ENCODE results near the gene RAB37. TPM values are rescaled to one million over a fixed set of nuclear protein-coding genes. Genes with fewer than 3 reads are reported as not detected.
A peak's percentile ranks its signal among the peaks of the same experiment; 100 is the strongest.

The RAB37 gene
- total and polyA plus RNA-seq, 9 of the 15 experiments (the other 6 are each of a cell fraction or from before 2014, with no cell fraction given), result 0.03 to 0.27 (median 0.11) TPM; not detected in 4

- intact Hi-C loops (cut with micrococcal nuclease) (loop anchor here (1.0 kb wide), 1 partner anchor 23 kb away; no protein-coding TSS in a partner anchor), in situ Hi-C loops (cut with MboI) (no loop called here)
- Histone ChIP-seq H3K4me3 (no peak overlapping the region), H3K27me3 (ENCODE audit: control insufficient read depth in 2 of 2, insufficient read depth in 2 of 2, low read length in 2 of 2) (no peaks in the 10 kb centered on the region), H3K9ac (ENCODE audit: insufficient read depth in 1 of 2, low read depth in 2 of 2, low read length in 2 of 2) (0 out of 4 replicates have a peak overlapping the region, but pooled peaks of 1 of the 2 experiments have one; percentile 17), H3K9me3 (replicated peaks; ENCODE audit: control insufficient read depth, insufficient read depth, low read depth, low read length) (no peaks in the 10 kb centered on the region), H3K4me1 (replicated peaks in 1 of 2; ENCODE audit: control insufficient read depth in 2 of 2, insufficient read depth in 2 of 2, low read length in 2 of 2) (peaks cover 0 to 12% of the 10 kb centered on the region in 2 experiments; a peak in 1 of 5 replicates), H3K36me3 (ENCODE audit: control insufficient read depth, insufficient read depth, low read length) (peaks cover 71% of the 10 kb centered on the region), H3K4me2 (ENCODE audit: insufficient read depth, low read length) (no peak overlapping the region), H4K20me1 (replicated peaks; ENCODE audit: control insufficient read depth, insufficient read depth, low read length) (peaks cover 17% of the 10 kb centered on the region), H3K9me1 (ENCODE audit: control insufficient read depth, insufficient read depth, low read length) (no peaks in the 10 kb centered on the region), H2AFZ (ENCODE audit: low read depth, low read length) (no peak overlapping the region), H3K79me2 (ENCODE audit: control insufficient read depth, insufficient read depth, low read length) (peaks cover 9% of the 10 kb centered on the region), H3K27ac (ENCODE audit: extremely low read depth, low read depth, low read length) (no peak overlapping the region)
- WGBS (ENCODE audit: insufficient coverage, low coverage, missing lambda C conversion rate), result 69% methylated on average over 5 of the region's 5 CpGs
- BruUV-seq (replicated peaks), result no TSS peak
- 0 out of 2 replicates have a peak, but pooled peaks have one; percentile 10 for TF ChIP-seq NFIC (IDR thresholded peaks at IDR 0.05)
- TF ChIP-seq E2F8 (IDR thresholded peaks at IDR 0.05; ENCODE audit: low read depth, partially characterized antibody), result peak; percentile 12
- TF ChIP-seq POLR2AphosphoS2 (IDR thresholded peaks at IDR 0.05; ENCODE audit: low read length), result 0 out of 2 replicates have a peak, but pooled peaks have one; percentile 2
- TF ChIP-seq PREB (CRISPR knock-in tag; IDR thresholded peaks at IDR 0.05), result no peak
- peak; percentile 25; the same call in 1 of the 2 replicates for TF ChIP-seq RBFOX2 (IDR thresholded peaks at IDR 0.05; ENCODE audit: low read depth, low read length)
- TF ChIP-seq POLR2A (conservative IDR thresholded peaks at IDR 0.05), result peak; percentile 61
- TF ChIP-seq ZNF668 (CRISPR knock-in tag; IDR thresholded peaks at IDR 0.05), result no peak
- TF ChIP-seq NCOA1 (IDR thresholded peaks at IDR 0.05; ENCODE audit: low read depth), result no peak
- TF ChIP-seq CEBPG (CRISPR knock-in tag; IDR thresholded peaks at IDR 0.05), result no peak
- TF ChIP-seq CEBPG (tag; conservative IDR thresholded peaks at IDR 0.05 in 1 of 2, IDR thresholded peaks at IDR 0.05 in 1 of 2), result no peak
- TF ChIP-seq HNRNPUL1 (IDR thresholded peaks at IDR 0.05; ENCODE audit: low read length), result no peak
- POLR2A ChIA-PET, result interaction anchor here (0.6 to 2.5 kb wide), 11 partner anchors 8 to 169 kb away, joined by 3 to 9 read pairs (median 3); no protein-coding TSS in a partner anchor
- ATAC-seq (peak; percentile 11; the same call in 2 of the 3 replicates), FAIRE-seq (no peak), DNase-seq (ENCODE audit: extremely low read depth in 1 of 4, low spot score in 3 of 4) (no peak)
- CTCF ChIA-PET (ENCODE audit: low intra/inter-chr PET ratio), result interaction anchor here (3.6 kb wide), 1 partner anchor 25 kb away, joined by 41 read pairs; no protein-coding TSS in a partner anchor
Observed at GRCh38 chr17:74769856-74770497, 32.9 kb downstream of the RAB37 start.

All from K562 (cell line).